NCI-H2171 treated with DMSO at 0.1 percent for 48 hours (cell line): ENCODE measurements around the gene MRPL36.

Source experiments
- DNase-seq: peaks from one replicate; lab custom pipeline; 2025; lab: John Stamatoyannopoulos, UW

Gene MRPL36

GRCh38 chr5:1781726-1782384 is 17.8 kb downstream of the MRPL36 start:
- no peak for DNase-seq

DNA sequence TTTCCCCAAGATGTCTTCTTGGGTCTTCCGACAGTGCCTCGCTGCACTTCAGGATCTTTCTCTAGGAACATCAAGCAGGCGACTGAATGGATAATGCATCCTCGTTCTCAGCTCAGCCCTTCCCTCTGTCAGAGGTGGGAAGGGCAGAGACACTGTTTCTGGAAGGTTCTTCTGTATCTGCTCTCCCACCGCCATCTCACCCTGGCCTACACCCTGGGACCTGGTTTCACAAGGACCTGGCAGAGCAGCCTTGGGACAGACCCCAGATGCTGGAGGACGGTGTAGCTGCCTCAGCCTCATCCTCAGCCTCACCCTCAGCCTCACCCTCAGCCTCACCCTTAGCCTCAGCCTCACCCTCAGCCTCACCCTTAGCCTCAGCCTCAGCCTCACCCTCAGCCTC is 18.5 kb downstream of the MRPL36 start:
- no peak for DNase-seq

DNA sequence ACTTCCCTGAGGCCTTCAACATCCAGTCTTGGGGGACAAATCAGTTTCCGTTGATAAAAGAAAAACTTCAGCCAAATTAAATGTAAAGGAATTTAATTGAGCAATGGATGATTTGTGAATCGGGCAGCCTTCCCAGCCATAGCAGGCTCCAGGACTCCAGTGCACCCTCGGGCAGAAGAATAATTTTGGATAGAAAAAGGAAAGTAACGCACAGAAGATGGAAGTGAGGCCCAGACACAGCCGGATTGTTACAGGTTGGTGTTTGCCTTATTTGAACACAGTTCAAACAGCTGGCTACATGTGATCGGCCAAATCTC is 19.1 kb downstream of the MRPL36 start:
- DNase-seq = no peak

- DNase-seq = no peak
Observed at GRCh38 chr5:1779782-1780613, 19.6 kb downstream of the MRPL36 start.

DNA sequence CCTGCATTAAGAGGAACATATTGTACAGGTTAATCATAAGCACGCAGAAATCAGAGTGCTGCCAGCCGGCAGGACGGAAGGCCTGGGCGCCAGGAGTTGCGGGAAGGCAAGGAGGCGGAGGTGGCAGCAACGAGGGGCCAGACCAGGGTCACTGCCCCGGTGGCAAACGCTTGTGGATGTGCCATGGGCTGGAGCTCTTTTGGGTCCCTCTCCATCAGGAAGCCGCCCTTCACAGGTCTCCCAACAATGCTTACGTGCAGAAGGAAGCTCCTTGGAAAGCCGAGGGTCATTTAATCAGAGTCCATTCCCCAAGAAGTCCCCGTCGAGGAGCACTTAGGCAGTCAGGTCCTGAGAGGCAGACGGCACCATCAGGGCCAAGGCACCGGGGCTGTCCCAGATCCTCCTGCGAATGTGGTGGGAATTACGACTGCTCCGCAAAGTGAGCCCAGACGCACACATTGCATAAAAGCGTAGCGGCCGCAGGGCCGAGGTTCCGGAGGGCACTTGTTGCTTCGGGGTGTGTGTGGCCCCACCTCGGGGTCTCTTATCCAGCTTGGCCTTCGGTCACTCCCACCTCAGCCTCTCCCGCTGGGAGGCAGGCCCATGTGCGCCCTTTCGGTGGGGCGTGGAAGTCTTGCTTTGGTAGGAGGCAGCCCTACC is 20.5 kb downstream of the MRPL36 start:
- DNase-seq = no peak

DNA sequence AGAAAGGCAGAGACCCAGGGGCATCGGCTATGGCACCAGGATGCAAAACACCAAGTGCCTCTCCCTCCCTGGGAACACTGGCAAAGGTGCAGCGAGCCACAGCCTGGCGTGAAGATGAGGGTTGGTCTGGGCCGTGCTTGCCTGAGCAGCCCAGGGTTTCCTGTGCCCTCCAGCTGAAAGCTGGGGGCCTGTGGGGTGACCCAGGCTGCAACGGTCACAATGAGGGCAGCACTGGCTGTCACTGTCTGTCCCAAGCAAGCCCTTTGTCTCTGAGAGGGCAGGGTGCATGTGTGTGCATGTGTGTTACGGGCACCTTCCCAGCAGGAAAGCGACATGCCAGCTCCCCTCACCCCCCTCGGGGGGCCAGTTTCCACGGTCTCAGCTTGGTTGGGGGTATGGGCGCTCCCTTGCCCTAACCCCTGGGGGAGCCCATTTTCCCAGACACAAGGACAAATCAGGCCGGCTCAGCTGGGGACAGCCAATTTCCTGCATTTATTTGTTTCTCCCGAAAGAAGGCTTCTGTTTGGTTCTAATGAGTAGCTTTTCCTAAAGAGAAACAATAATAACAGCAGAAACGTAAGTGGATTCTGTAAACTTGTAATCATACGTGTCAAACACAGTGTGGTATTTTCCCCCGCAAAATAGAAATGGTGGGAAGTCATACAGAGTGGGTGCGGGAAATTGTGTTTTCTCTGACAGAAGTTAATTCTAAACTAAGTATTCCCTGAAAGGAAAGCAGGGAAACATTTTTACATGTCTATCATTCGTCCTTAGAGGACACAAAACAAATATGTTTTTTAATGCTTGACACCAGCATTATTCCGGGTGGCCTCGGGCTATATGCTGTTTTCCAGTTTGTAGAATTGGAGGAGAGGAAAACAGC is 21.3 kb downstream of the MRPL36 start:
- no peak for DNase-seq

DNA sequence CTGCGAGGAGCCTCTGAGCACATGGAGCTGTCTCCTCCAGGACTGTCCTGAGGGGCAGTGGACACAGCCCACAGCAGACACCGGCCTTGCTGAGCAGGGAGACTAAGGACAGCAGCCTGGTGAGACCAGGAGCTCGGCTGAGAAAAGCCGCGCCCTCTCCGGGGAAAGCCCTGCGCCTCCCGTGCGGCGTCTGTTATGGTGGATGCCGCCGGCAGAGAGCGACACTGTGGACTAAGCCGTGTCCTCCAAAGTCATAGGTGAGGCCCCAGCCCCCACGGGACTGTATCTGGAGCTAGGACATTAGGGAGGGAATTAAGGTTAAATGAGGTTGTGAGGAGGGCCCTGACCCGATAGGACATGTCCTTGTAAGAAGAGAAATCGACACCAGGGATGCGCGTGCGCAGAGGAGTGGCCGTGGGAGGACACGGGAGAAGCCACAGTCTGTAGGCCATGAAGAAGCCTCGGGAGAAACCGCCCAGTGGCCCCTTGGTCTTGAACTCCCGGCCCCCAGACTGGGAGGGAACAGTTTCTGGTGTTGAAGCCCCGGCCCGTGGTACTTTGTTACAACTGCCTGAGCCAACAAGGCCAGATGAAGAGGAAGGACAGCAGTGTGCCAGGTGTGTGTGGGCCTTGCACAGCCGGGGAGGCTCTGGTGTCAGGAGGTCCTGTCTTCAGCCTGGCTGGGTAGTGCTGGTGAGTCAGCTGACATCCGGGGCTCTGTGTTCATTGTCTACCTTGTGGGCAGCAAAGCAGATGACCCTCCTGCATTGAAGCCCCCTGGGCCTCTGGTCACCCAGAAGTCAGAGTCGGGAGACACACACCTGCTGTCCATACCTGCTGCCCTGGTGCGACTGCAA is 22.1 kb downstream of the MRPL36 start:
- no peak for DNase-seq

DNA sequence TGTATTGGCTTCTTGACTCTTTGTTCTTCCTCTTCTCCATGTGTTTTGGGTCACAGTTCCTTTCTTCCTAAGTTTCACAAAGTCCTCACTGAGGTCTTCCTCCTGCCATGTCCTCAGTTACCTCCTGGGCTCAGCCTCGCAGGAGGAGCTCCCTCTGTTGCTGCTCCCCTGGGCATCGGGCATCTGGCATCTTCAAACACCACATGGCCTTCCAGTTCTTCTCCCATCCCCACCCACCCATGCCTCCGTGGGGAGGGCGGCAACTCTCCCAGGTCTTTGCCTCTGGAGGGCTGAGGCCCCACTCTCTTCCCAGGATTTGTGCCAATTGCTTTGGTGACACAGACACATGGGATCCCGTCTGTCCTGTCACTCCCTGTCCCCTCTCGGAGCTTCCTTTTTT is 22.8 kb downstream of the MRPL36 start:
- DNase-seq = peak; percentile 41

DNA sequence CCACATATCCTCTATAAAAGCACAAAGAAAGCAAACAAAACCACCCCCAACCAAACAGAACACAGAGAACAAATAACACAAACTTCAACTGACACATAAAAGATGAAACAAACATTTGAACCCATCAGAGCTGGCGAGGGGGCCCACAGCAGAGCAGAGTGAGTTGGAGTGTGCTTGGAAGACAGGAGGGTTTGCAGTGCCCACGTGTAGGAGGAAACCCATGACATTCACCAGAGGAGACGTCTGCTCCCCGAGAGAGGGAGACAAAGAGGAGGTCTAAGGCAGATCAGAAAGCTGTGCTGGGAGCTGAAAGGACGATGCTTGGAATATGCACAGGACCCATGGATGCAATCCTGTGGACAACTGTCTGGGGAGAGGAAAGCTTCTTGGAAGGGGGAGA is 27.0 kb downstream of the MRPL36 start:
- DNase-seq = no peak

- DNase-seq = no peak
Observed at GRCh38 chr5:1771149-1772065, 28.2 kb downstream of the MRPL36 start.

GRCh38 chr5:1770443-1770802 is 29.2 kb downstream of the MRPL36 start:
- no peak for DNase-seq

GRCh38 chr5:1769752-1770442 is 29.7 kb downstream of the MRPL36 start:
- DNase-seq = no peak

- DNase-seq = no peak
Observed at GRCh38 chr5:1769017-1769640, 30.5 kb downstream of the MRPL36 start.

- no peak for DNase-seq
Observed at GRCh38 chr5:1768283-1769000, 31.2 kb downstream of the MRPL36 start.

- DNase-seq = no peak
Observed at GRCh38 chr5:1767524-1768282, 31.9 kb downstream of the MRPL36 start.

DNA sequence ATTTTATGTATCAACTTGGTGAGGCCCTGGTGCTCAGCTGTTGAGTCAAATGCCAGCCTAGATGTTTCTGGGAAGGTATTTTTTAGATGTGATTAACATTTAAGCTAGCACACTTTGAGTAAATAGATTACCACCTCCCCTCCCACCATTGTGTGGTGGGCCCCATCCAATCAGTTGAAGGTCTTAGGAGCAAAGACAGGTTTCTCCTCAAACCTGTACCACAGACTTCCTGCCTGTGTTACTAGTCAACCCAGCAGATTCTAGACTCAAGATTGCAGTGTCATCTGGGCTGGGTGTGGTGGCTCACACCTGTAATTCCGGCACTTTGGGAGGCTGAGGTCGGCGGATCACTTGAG is 33.8 kb downstream of the MRPL36 start:
- no peak for DNase-seq

DNA sequence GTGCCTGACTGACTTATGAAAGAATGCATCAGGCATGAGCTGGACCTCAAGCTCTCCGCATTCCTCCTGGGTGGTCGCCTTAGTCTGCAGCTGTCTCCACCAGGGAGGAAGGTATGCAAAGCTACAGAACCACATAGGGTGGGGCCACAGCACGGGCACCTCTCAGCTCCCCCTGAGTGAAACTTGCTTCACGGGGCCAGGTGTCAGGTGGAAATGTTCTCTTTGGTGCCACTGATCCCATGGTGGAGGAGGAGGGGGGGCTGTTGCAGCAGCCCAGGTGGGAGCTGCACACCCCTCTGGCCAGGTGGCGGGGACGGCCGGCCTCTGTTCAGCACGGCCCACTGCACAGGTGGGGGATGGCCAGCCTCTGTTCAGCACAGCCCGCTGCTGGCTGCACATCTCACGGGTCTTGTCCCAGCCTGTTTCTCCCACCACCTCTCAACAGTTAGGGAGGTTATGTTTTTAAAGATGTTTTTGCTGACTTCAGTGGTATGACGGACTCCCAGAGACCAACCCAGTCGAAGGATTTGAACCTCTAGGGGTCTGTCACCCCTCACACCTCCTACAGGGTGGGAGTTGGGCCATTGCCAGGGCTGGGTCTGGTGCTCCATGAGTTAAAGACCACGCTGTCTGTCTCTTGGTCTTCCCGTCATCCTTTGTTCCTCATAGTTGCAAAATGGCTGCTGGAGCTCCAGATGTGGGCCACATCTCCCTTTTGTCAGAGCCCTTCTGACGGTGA is 34.3 kb downstream of the MRPL36 start:
- no peak for DNase-seq
